Endothelial cell of umbilical vein (primary cell): Measurements from ENCODE around the gene PPCDC. TPM values are rescaled to one million over a fixed set of nuclear protein-coding genes. Genes with fewer than 3 reads are reported as not detected.

Experiments
- BruUV-seq: library from RNA; stranded (reverse); fragments of 400-500 nt; replicated peaks from 2 replicates; lab custom pipeline; 2021; lab: Mats Ljungman, UMichigan
- CTCF ChIA-PET: fragments of 300-600, 350-600 bp; sonication (Branson Sonifier 250); formaldehyde crosslinking; loops from one replicate; lab custom pipeline; 2021; ENCODE audit warnings: antibody characterized with exemption, inconsistent platforms; lab: Charles Lee
- POLR2A ChIA-PET: fragments of 300-600, 350-600 bp; sonication (Branson Sonifier 250); formaldehyde crosslinking; loops from one replicate; lab custom pipeline; 2021; ENCODE audit warnings: antibody characterized with exemption, inconsistent platforms; lab: Charles Lee
- DNase-seq: peaks from one replicate; pipeline ENCODE4 v3.0.0-alpha.2; 2011; ENCODE audit warnings: low read depth, low spot score
- FAIRE-seq: peaks from 2 replicates; lab custom pipeline; 2011; peaks lifted over from hg19 to GRCh38; lab: Jason Lieb, UNC
- H2AFZ ChIP-seq: 2 replicates; pipeline ENCODE4 v1.6.0; 2012; ENCODE audit warnings: low read depth, low read length, control low read depth, inconsistent platforms
- H3K27ac ChIP-seq: 2 replicates; pipeline ENCODE4 v1.5.1; 2011; ENCODE audit warnings: low read depth, mild to moderate bottlenecking, control low read depth, low read length, moderate library complexity; ENCODE audit not compliant: insufficient read depth
- H3K27me3 ChIP-seq, 2 experiments: 2 replicates each; pipeline versions ENCODE4 v1.6.0 to v1.6.1; 2011; ENCODE audit warnings: low read length in 2 of 2, mixed read lengths in 1 of 2; ENCODE audit not compliant: control insufficient read depth in 2 of 2, insufficient read depth in 2 of 2
- H3K36me3 ChIP-seq, 2 experiments: 2 replicates in 1 of 2; 3 replicates in 1 of 2; pipeline ENCODE4 v1.5.1; 2011; ENCODE audit warnings: low read length in 2 of 2, mild to moderate bottlenecking in 1 of 2, moderate library complexity in 1 of 2; ENCODE audit not compliant: control insufficient read depth in 2 of 2, insufficient read depth in 2 of 2; ENCODE audit errors: extremely low read depth in 1 of 2
- H3K4me1 ChIP-seq: 3 replicates; pipeline ENCODE4 v1.5.1; 2011; ENCODE audit warnings: mild to moderate bottlenecking, low read length; ENCODE audit not compliant: control insufficient read depth, insufficient read depth; ENCODE audit errors: extremely low read depth
- H3K4me2 ChIP-seq: 2 replicates; pipeline ENCODE4 v1.6.1; 2011; ENCODE audit warnings: low read length, control low read depth, mixed read lengths; ENCODE audit not compliant: insufficient read depth
- H3K4me3 ChIP-seq, 3 experiments: fragments of 200-600 bp in 1 of 3; sonication (generic), shearing (Covaris generic) in 1 of 3; replicated peaks in 1 of 3; 2 replicates each; pipeline ENCODE4 v1.5.1; 2011 to 2016; ENCODE audit warnings: control low read depth in 3 of 3, low read length in 3 of 3, mild to moderate bottlenecking in 2 of 3, inconsistent platforms in 1 of 3, low read depth in 1 of 3, moderate library complexity in 1 of 3; ENCODE audit not compliant: insufficient read depth in 1 of 3
- H3K79me2 ChIP-seq: 2 replicates; pipeline ENCODE4 v1.6.0; 2012; ENCODE audit warnings: low read length, inconsistent platforms; ENCODE audit not compliant: control insufficient read depth, insufficient read depth
- H3K9ac ChIP-seq: replicated peaks from 2 replicates; pipeline ENCODE3; 2011; ENCODE audit warnings: low read length, control low read depth; ENCODE audit not compliant: insufficient read depth; ENCODE audit errors: extremely low read depth
- H3K9me1 ChIP-seq: replicated peaks from 3 replicates; pipeline ENCODE4 v1.6.0; 2011; ENCODE audit warnings: mild to moderate bottlenecking, low read length; ENCODE audit not compliant: control insufficient read depth, insufficient read depth; ENCODE audit errors: extremely low read depth
- H3K9me3 ChIP-seq: replicated peaks from 2 replicates; pipeline ENCODE4 v1.5.1; 2012; ENCODE audit warnings: low read length, inconsistent platforms; ENCODE audit not compliant: control insufficient read depth, insufficient read depth
- H4K20me1 ChIP-seq: replicated peaks from 2 replicates; pipeline ENCODE3; 2011; ENCODE audit warnings: mild to moderate bottlenecking, low read length; ENCODE audit not compliant: control insufficient read depth, insufficient read depth; ENCODE audit errors: extremely low read depth
- EZH2 ChIP-seq: IDR thresholded peaks from 2 replicates; pipeline ENCODE4 v1.6.1; 2012; ENCODE audit warnings: borderline replicate concordance, low read depth, mild to moderate bottlenecking, moderate library complexity, low read length, inconsistent platforms; ENCODE audit not compliant: severe bottlenecking
- FOS ChIP-seq: IDR thresholded peaks from 2 replicates; pipeline ENCODE4 v1.6.1; 2011; ENCODE audit warnings: mild to moderate bottlenecking, low read length, moderate library complexity, borderline replicate concordance; ENCODE audit not compliant: insufficient read depth
- GATA2 ChIP-seq: IDR thresholded peaks from 2 replicates; pipeline ENCODE4 v1.7.0; 2011; ENCODE audit warnings: low read depth, mild to moderate bottlenecking, moderate library complexity, mixed read lengths, low read length; ENCODE audit not compliant: insufficient read length, insufficient read depth
- JUN ChIP-seq: IDR thresholded peaks from 2 replicates; pipeline ENCODE4 v1.6.1; 2011; ENCODE audit warnings: borderline replicate concordance, low read depth; ENCODE audit not compliant: insufficient read length, insufficient read depth
- MYC ChIP-seq: IDR thresholded peaks from one replicate; pipeline ENCODE4 v1.6.1; 2011; ENCODE audit warnings: mild to moderate bottlenecking, low read depth, low read length
- POLR2A ChIP-seq: IDR thresholded peaks from 2 replicates; pipeline ENCODE4 v1.6.1; 2012; ENCODE audit warnings: low read depth, mild to moderate bottlenecking, control low read depth, low read length
- POLR2AphosphoS5 ChIP-seq: IDR thresholded peaks from 2 replicates; pipeline ENCODE4 v1.6.1; 2012; ENCODE audit warnings: low read depth, mild to moderate bottlenecking, control low read depth, low read length, moderate library complexity; ENCODE audit not compliant: insufficient read depth
- dilution Hi-C: fragments of 300-500 bp; cut with MboI; formaldehyde crosslinking; loops from one replicate; pipeline ENCODE4 v1.15.0; 2019; ENCODE audit warnings: low sequenced_read_pairs; ENCODE audit not compliant: extremely low pct_ligation_motif_present
- intact Hi-C: fragments of 100-400 bp; cut with micrococcal nuclease; formaldehyde crosslinking; loops from one replicate; pipeline ENCODE4 v1.10.0; 2022
- polyA plus RNA-seq, 4 experiments: library from polyadenylated mRNA; depleted of rRNA in 3 of 4; stranded (reverse) in 3 of 4; unstranded in 1 of 4; fragments of >200 nt; gene quantifications; 2 replicates each; pipeline versions ENCODE4 v1.2.1 to v1.2.3, GENCODE V29; 2011 to 2012; ENCODE audit warnings: missing spikeins in 1 of 4
- total RNA-seq: library from RNA; stranded (reverse); gene quantifications from 2 replicates; pipeline ENCODE4 v1.2.3, GENCODE V29; 2021
- TF ChIP-seq, protein P1 (sequence below), 2 donors: IDR thresholded peaks; 1 replicate in 1 of 2; 2 replicates in 1 of 2; pipeline ENCODE4 v1.5.1; 2011; ENCODE audit warnings: low read length in 2 of 2, mild to moderate bottlenecking in 2 of 2, moderate library complexity in 2 of 2, control low read depth in 1 of 2, inconsistent platforms in 1 of 2, low read depth in 1 of 2; ENCODE audit not compliant: insufficient read depth in 1 of 2; ENCODE audit errors: extremely low read depth in 1 of 2
- TF ChIP-seq, protein P2 (sequence below): IDR thresholded peaks from 2 replicates; pipeline ENCODE4 v1.6.1; 2011; ENCODE audit not compliant: insufficient read depth, insufficient read length

PPCDC gene
- total and polyA plus RNA-seq, 2 donors (not counting 3 experiments of a cell fraction or from before 2014, with no cell fraction given) = 14.5 to 21.4 TPM

DNA sequence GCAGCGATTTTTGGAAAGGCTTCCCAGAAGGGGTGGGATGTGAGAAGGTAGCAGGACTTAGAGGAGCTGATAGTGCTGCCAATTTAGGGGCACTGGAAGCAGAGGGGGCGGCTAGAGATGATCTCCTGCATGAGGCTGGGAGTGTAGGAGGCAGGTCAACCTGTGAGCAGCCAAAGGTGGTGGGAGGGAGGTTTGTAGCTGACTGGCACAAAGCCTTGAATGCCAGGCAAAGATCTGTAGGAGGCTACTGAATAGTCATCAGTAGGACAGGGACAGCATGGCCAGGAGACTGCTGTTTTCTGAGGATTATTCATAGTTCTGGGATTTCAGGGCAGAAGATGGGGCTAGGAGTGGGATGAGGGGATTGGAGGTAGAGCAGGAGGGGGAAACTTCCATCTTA, 25.8 kb upstream of the PPCDC start:
- no TSS peak for BruUV-seq
- Histone ChIP-seq H2AFZ (no peak overlapping the region), H3K27me3 (peaks cover 8 to 19% of the 10 kb centered on the region in 2 experiments), H3K4me2 (no peak overlapping the region), H4K20me1 (no peaks in the 10 kb centered on the region), H3K9me3 (no peaks in the 10 kb centered on the region), H3K79me2 (no peaks in the 10 kb centered on the region), H3K9me1 (no peaks in the 10 kb centered on the region), H3K9ac (no peak overlapping the region), H3K27ac (no peak overlapping the region), H3K4me1 (peaks cover 15% of the 10 kb centered on the region), H3K36me3 (no peaks in the 10 kb centered on the region), H3K4me3 (no peak overlapping the region)
- POLR2A ChIA-PET = interaction anchor here (0.6 kb wide), 1 partner anchor 40 kb away, joined by 4 read pairs; no protein-coding TSS in a partner anchor
- intact Hi-C loops (loop anchor here (2.0 kb wide), 1 partner anchor 25 kb away; the partner anchor contains the start of gene PPCDC), dilution Hi-C loops (no loop called here)
- TF ChIP-seq, protein P1, sequence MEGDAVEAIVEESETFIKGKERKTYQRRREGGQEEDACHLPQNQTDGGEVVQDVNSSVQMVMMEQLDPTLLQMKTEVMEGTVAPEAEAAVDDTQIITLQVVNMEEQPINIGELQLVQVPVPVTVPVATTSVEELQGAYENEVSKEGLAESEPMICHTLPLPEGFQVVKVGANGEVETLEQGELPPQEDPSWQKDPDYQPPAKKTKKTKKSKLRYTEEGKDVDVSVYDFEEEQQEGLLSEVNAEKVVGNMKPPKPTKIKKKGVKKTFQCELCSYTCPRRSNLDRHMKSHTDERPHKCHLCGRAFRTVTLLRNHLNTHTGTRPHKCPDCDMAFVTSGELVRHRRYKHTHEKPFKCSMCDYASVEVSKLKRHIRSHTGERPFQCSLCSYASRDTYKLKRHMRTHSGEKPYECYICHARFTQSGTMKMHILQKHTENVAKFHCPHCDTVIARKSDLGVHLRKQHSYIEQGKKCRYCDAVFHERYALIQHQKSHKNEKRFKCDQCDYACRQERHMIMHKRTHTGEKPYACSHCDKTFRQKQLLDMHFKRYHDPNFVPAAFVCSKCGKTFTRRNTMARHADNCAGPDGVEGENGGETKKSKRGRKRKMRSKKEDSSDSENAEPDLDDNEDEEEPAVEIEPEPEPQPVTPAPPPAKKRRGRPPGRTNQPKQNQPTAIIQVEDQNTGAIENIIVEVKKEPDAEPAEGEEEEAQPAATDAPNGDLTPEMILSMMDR (IDR thresholded peaks at IDR 0.05; ENCODE audit: extremely low read depth in 1 of 2, insufficient read depth in 1 of 2, low read depth in 1 of 2, low read length in 2 of 2) = no peak
- TF ChIP-seq, protein P2, sequence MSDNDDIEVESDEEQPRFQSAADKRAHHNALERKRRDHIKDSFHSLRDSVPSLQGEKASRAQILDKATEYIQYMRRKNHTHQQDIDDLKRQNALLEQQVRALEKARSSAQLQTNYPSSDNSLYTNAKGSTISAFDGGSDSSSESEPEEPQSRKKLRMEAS = no peak
- TF ChIP-seq FOS (no peak), EZH2 (no peak), POLR2AphosphoS5 (no peak), JUN (no peak), GATA2 (no peak), MYC (no peak), POLR2A (no peak)
- CTCF ChIA-PET = no interaction called here
- no peak for FAIRE-seq
- DNase-seq = no peak
